WTC11 (cell line): ENCODE results near the gene UCKL1. TPM values are rescaled to one million over a fixed set of nuclear protein-coding genes. Genes with fewer than 3 reads are reported as not detected.

Experiments used
- ATAC-seq: fragments of 200-7000 bp; cut with Tn5 transposase; 2 replicates; pipeline ENCODE4 v1.10.0; 2021; ENCODE audit warnings: mild to moderate bottlenecking, moderate library complexity
- CTCF ChIA-PET: fragments of 300-600 bp; sonication (Branson Sonifier 250); formaldehyde crosslinking; loops from one replicate; lab custom pipeline; 2021; ENCODE audit warnings: antibody characterized with exemption; lab: Charles Lee
- POLR2A ChIA-PET: fragments of 350-600 bp; sonication (Branson Sonifier 250); formaldehyde crosslinking; loops from one replicate; lab custom pipeline; 2021; ENCODE audit warnings: antibody characterized with exemption; lab: Charles Lee
- DNase-seq: peaks from one replicate; pipeline ENCODE4 v3.0.0; 2021; ENCODE audit warnings: low spot score
- H3K27ac Mint-ChIP-seq: 2 replicates; pipeline ENCODE4 v1.8.0; 2021; ENCODE audit warnings: mixed read lengths
- H3K27me3 Mint-ChIP-seq: 2 replicates; pipeline ENCODE4 v1.8.0; 2021; ENCODE audit warnings: low read depth, mild to moderate bottlenecking, moderate library complexity, mixed read lengths
- H3K36me3 Mint-ChIP-seq: 2 replicates; pipeline ENCODE4 v1.8.0; 2021; ENCODE audit warnings: mixed read lengths
- H3K4me1 Mint-ChIP-seq: 2 replicates; pipeline ENCODE4 v1.8.0; 2022; ENCODE audit warnings: mixed read lengths
- H3K4me3 Mint-ChIP-seq: 2 replicates; pipeline ENCODE4 v1.8.0; 2021; ENCODE audit warnings: mild to moderate bottlenecking, moderate library complexity, mixed read lengths
- H3K9me3 Mint-ChIP-seq: 2 replicates; pipeline ENCODE4 v1.8.0; 2021; ENCODE audit warnings: mixed read lengths
- AR ChIP-seq: fragments of 250-450 bp; sonication (Bioruptor Pico); IDR thresholded peaks from 2 replicates; pipeline ENCODE4 v1.9.0; 2021; ENCODE audit warnings: mild to moderate bottlenecking
- ATF3 ChIP-seq: sonication (generic); formaldehyde crosslinking; conservative IDR thresholded peaks from 2 replicates; pipeline ENCODE4 v1.8.1; 2022; ENCODE audit warnings: mild to moderate bottlenecking, missing genetic modification reagents
- E2F1 ChIP-seq: sonication (generic); formaldehyde crosslinking; IDR thresholded peaks from 2 replicates; pipeline ENCODE4 v1.8.0; 2022; ENCODE audit warnings: mild to moderate bottlenecking, missing genetic modification reagents
- E2F5 ChIP-seq: sonication (generic); formaldehyde crosslinking; IDR thresholded peaks from 2 replicates; pipeline ENCODE4 v1.8.1; 2022; ENCODE audit warnings: mild to moderate bottlenecking, moderate library complexity, missing genetic modification reagents
- ERG ChIP-seq: fragments of 250-450 bp; sonication (Bioruptor Pico); IDR thresholded peaks from 2 replicates; pipeline ENCODE4 v1.8.0; 2021; ENCODE audit warnings: mild to moderate bottlenecking
- STAT6 ChIP-seq: sonication (generic); formaldehyde crosslinking; conservative IDR thresholded peaks from 2 replicates; pipeline ENCODE4 v1.8.1; 2023; ENCODE audit warnings: mild to moderate bottlenecking, low read depth, missing genetic modification reagents, moderate library complexity
- TEAD1 ChIP-seq: sonication (generic); formaldehyde crosslinking; IDR thresholded peaks from 2 replicates; pipeline ENCODE4 v1.8.0; 2022; ENCODE audit warnings: mild to moderate bottlenecking, missing genetic modification reagents
- ZMAT4 ChIP-seq: fragments of 250-450 bp; sonication (Bioruptor Pico); IDR thresholded peaks from 2 replicates; pipeline ENCODE4 v1.9.0; 2021; ENCODE audit warnings: mild to moderate bottlenecking
- ZNF138 ChIP-seq: sonication (generic); formaldehyde crosslinking; conservative IDR thresholded peaks from 2 replicates; pipeline ENCODE4 v1.8.1; 2022; ENCODE audit warnings: mild to moderate bottlenecking, moderate library complexity, missing genetic modification reagents
- ZNF281 ChIP-seq: sonication (generic); formaldehyde crosslinking; IDR thresholded peaks from 2 replicates; pipeline ENCODE4 v1.8.0; 2023; ENCODE audit warnings: mild to moderate bottlenecking, missing genetic modification reagents
- ZNF671 ChIP-seq: fragments of 250-450 bp; sonication (Bioruptor Pico); IDR thresholded peaks from 2 replicates; pipeline ENCODE4 v1.8.0; 2021; ENCODE audit warnings: mild to moderate bottlenecking
- ZSCAN18 ChIP-seq: fragments of 250-450 bp; sonication (Bioruptor Pico); IDR thresholded peaks from 2 replicates; pipeline ENCODE4 v2.1.2; 2022; ENCODE audit warnings: mild to moderate bottlenecking, moderate library complexity
- total RNA-seq: library from RNA; stranded (reverse); gene quantifications from 3 replicates; pipeline ENCODE4 v1.2.3, GENCODE V29; 2021

Gene UCKL1
- total RNA-seq, 1 experiment from 2014 or later = 51.2 TPM

GRCh38 chr20:63982937-63983336 is 26.7 kb upstream of the UCKL1 start:
- H3K27me3 Mint-ChIP-seq = peaks cover 7% of the 10 kb centered on the region
- peak overlapping the region; percentile 94 for H3K4me3 Mint-ChIP-seq
- DNase-seq (no peak), ATAC-seq (no peak)
- TF ChIP-seq ZNF138 (CRISPR knock-in tag) = no peak
- TF ChIP-seq STAT6 = no peak
- no peak for TF ChIP-seq E2F5 (CRISPR knock-in tag)
- TF ChIP-seq ZNF671 (CRISPR knock-in tag) = no peak
- TF ChIP-seq E2F1 (CRISPR knock-in tag) = no peak
- TF ChIP-seq AR = no peak
- peaks cover 32% of the 10 kb centered on the region for H3K36me3 Mint-ChIP-seq
- peak overlapping the region; percentile 46; the same call in 1 of the 2 replicates for H3K27ac Mint-ChIP-seq
- ChIA-PET POLR2A (interaction anchor here (0.5 kb wide), 1 partner anchor 615 kb away, joined by 3 read pairs; no protein-coding TSS in a partner anchor), CTCF (interaction anchor here (0.7 to 1.1 kb wide), 2 partner anchors 28 to 277 kb away, joined by 3 read pairs; no protein-coding TSS in a partner anchor)
- H3K4me1 Mint-ChIP-seq = peaks cover 21% of the 10 kb centered on the region
- no peaks in the 10 kb centered on the region for H3K9me3 Mint-ChIP-seq

- peak; percentile 98 for DNase-seq
- Mint-ChIP-seq H3K4me3 (peak within 1 kb of the TSS; percentile 94), H3K27ac (peak within 1 kb of the TSS; percentile 93), H3K27me3 (peaks cover 10% of the 10 kb centered on the region), H3K9me3 (no peaks in the 10 kb centered on the region), H3K36me3 (peaks cover 25% of the 10 kb centered on the region), H3K4me1 (peaks cover 21% of the 10 kb centered on the region)
- peak; percentile 71 for ATAC-seq
- CTCF ChIA-PET = interaction anchor here (0.6 to 3.1 kb wide), 75 partner anchors 8 to 705 kb away, joined by 3 to 51 read pairs (median 5); partner anchors contain the start of genes ARFRP1, C20orf204, DNAJC5 and LKAAEAR1
- POLR2A ChIA-PET = interaction anchor here (0.6 to 0.8 kb wide), 3 partner anchors 25 to 1914 kb away, joined by 3 read pairs; partner anchors contain the start of gene UCKL1
- TF ChIP-seq ZMAT4 (no peak), ERG (CRISPR knock-in tag) (no peak), ATF3 (CRISPR knock-in tag) (no peak), TEAD1 (CRISPR knock-in tag) (peak; percentile 77; the same call in 1 of the 2 replicates), ZSCAN18 (CRISPR knock-in tag) (no peak), ZNF281 (CRISPR knock-in tag) (no peak)
Measured at GRCh38 chr20:63980806-63981728, 24.9 kb upstream of the UCKL1 start, which contains the start of gene PRPF6. TSS of gene PRPF6 (plus strand) at chr20:63981132. CDS start at chr20:63981246, 114 bp downstream.
